ENCODE measurements around the gene HIGD1A. TPM values are rescaled to one million over a fixed set of nuclear protein-coding genes. Genes with fewer than 3 reads are reported as not detected.

Gene HIGD1A
- polyA plus RNA-seq, 1 of the 3 experiments (the other 2 are of a cell fraction) = 72.1 TPM

GRCh38 chr3:42739401-42740158 is 64.7 kb downstream of the HIGD1A start:
- DNase-seq = no peak
- Histone ChIP-seq H2AFZ (ENCODE audit: low read depth) (no peak overlapping the region), H3K27ac (ENCODE audit: low read depth in 2 of 2, low read length in 1 of 2) (no peak overlapping the region), H3K4me3 (ENCODE audit: low read depth in 2 of 2, low read length in 1 of 2) (no peak overlapping the region), H3K27me3 (ENCODE audit: insufficient read depth) (no peaks in the 10 kb centered on the region), H3K4me1 (ENCODE audit: control insufficient read depth in 1 of 2, insufficient read depth in 2 of 2, low read depth in 1 of 2, low read length in 1 of 2) (no peaks in the 10 kb centered on the region; a peak in 1 of 4 replicates), H3K36me3 (replicated peaks in 1 of 2; ENCODE audit: control insufficient read depth in 1 of 2, insufficient read depth in 2 of 2, low read length in 1 of 2) (no peaks in the 10 kb centered on the region), H4K20me1 (ENCODE audit: insufficient read depth) (no peaks in the 10 kb centered on the region), H3K9me3 (no peaks in the 10 kb centered on the region), H3K9me2 (no peaks in the 10 kb centered on the region), H3K79me2 (ENCODE audit: insufficient read depth) (no peaks in the 10 kb centered on the region), H3K9ac (no peak overlapping the region), H3F3A (replicated peaks; ENCODE audit: insufficient read depth) (no peaks in the 10 kb centered on the region), H3K4me2 (no peak overlapping the region)
- 56% methylated on average over 10 of the region's 12 CpGs for WGBS (ENCODE audit: low lambda C conversion rate)
- ChIA-PET CTCF (interaction anchor here (1.6 to 11.4 kb wide), 2 partner anchors 16 to 18 kb away, joined by 4 to 92 read pairs; no protein-coding TSS in a partner anchor), POLR2A (no interaction called here)
- TF ChIP-seq GABPA (IDR thresholded peaks at IDR 0.05; ENCODE audit: low read depth) = no peak
- TF ChIP-seq MAX (IDR thresholded peaks at IDR 0.05; ENCODE audit: low read depth) = no peak
- no peak for TF ChIP-seq EP300 (IDR thresholded peaks at IDR 0.05; ENCODE audit: borderline replicate concordance in 1 of 2, low read depth in 1 of 2, low read length in 1 of 2)
- no peak for TF ChIP-seq TCF12 (IDR thresholded peaks at IDR 0.05)
- no peak for TF ChIP-seq JUND (IDR thresholded peaks at IDR 0.05)
- no peak for TF ChIP-seq RCOR1 (IDR thresholded peaks at IDR 0.05; ENCODE audit: low read length)
- TF ChIP-seq SMC3 (IDR thresholded peaks at IDR 0.05; ENCODE audit: low read depth, low read length) = no peak
- TF ChIP-seq EZH2phosphoT487 (IDR thresholded peaks at IDR 0.05; ENCODE audit: borderline replicate concordance, low read depth) = no peak
- TF ChIP-seq REST (IDR thresholded peaks at IDR 0.05; ENCODE audit: low read depth, low read length) = no peak
- no peak for TF ChIP-seq NRF1 (IDR thresholded peaks at IDR 0.05; ENCODE audit: low read depth, low read length)
- TF ChIP-seq ELF1 (IDR thresholded peaks at IDR 0.05) = no peak
- no peak for TF ChIP-seq TEAD4 (IDR thresholded peaks at IDR 0.05; ENCODE audit: borderline replicate concordance, insufficient read depth)

GRCh38 chr3:42736531-42736930 is 67.8 kb downstream of the HIGD1A start:
- CTCF ChIA-PET = interaction anchor here (0.9 to 1.8 kb wide), 2 partner anchors 7 to 44 kb away, joined by 4 to 11 read pairs; no protein-coding TSS in a partner anchor
- WGBS (ENCODE audit: low lambda C conversion rate) = 74% methylated on average over 6 of the region's 6 CpGs
- TF ChIP-seq GATA2 (CRISPR knock-in tag; IDR thresholded peaks at IDR 0.05) (no peak), FOSL2 (IDR thresholded peaks at IDR 0.05; ENCODE audit: borderline replicate concordance, low read depth) (no peak), TAF1 (IDR thresholded peaks at IDR 0.05; ENCODE audit: borderline replicate concordance, low read depth, low read length) (no peak), SIN3A (IDR thresholded peaks at IDR 0.05; ENCODE audit: borderline replicate concordance, low read depth, low read length) (no peak), MEF2A (IDR thresholded peaks at IDR 0.05; ENCODE audit: borderline replicate concordance, low read depth) (no peak), EP300 (IDR thresholded peaks at IDR 0.05; ENCODE audit: borderline replicate concordance in 1 of 2, low read depth in 1 of 2, low read length in 1 of 2) (no peak), NFIC (IDR thresholded peaks at IDR 0.05; ENCODE audit: borderline replicate concordance) (no peak), SMC3 (IDR thresholded peaks at IDR 0.05; ENCODE audit: low read depth, low read length) (no peak), CTCF (IDR thresholded peaks at IDR 0.05) (no peak), GABPA (IDR thresholded peaks at IDR 0.05; ENCODE audit: low read depth) (no peak), FOXM1 (IDR thresholded peaks at IDR 0.05; ENCODE audit: low read depth) (no peak), MXI1 (IDR thresholded peaks at IDR 0.05; ENCODE audit: low read depth, low read length) (no peak)

More at GRCh38 chr3:42736531-42736930, 67.8 kb downstream of the HIGD1A start:
- DNase-seq = no peak
- Histone ChIP-seq H3K9ac (no peak overlapping the region), H2AFZ (ENCODE audit: low read depth) (no peak overlapping the region), H4K20me1 (ENCODE audit: insufficient read depth) (no peaks in the 10 kb centered on the region), H3K36me3 (replicated peaks in 1 of 2; ENCODE audit: control insufficient read depth in 1 of 2, insufficient read depth in 2 of 2, low read length in 1 of 2) (no peaks in the 10 kb centered on the region), H3K9me3 (no peaks in the 10 kb centered on the region), H3K4me3 (ENCODE audit: low read depth in 2 of 2, low read length in 1 of 2) (no peak overlapping the region), H3K27me3 (ENCODE audit: insufficient read depth) (no peaks in the 10 kb centered on the region), H3K4me1 (ENCODE audit: control insufficient read depth in 1 of 2, insufficient read depth in 2 of 2, low read depth in 1 of 2, low read length in 1 of 2) (no peaks in the 10 kb centered on the region; a peak in 1 of 4 replicates), H3K9me2 (no peaks in the 10 kb centered on the region), H3K79me2 (ENCODE audit: insufficient read depth) (no peaks in the 10 kb centered on the region), H3K4me2 (no peak overlapping the region), H3F3A (replicated peaks; ENCODE audit: insufficient read depth) (no peaks in the 10 kb centered on the region), H3K27ac (ENCODE audit: low read depth in 2 of 2, low read length in 1 of 2) (no peak overlapping the region)
- POLR2A ChIA-PET = no interaction called here

Measured in SK-N-SH (cell line).